Dermis microvascular lymphatic vessel endothelial cell (primary cell): ENCODE results near the gene TNFRSF6B. TPM values are rescaled to one million over a fixed set of nuclear protein-coding genes. Genes with fewer than 3 reads are reported as not detected.
"Not testable (repeated sequence)": the region's sequence is repeated elsewhere in the genome, so short reads cannot be mapped to it uniquely, and the experiment has no call there.

ENCODE experiments used
- DNase-seq, 2 donors: peaks; one replicate each; pipeline versions ENCODE4 v3.0.0 to v3.0.0-alpha.2; 2010; ENCODE audit warnings: low read depth in 2 of 2
- total RNA-seq: library from RNA; depleted of rRNA; stranded (reverse); fragments of >200 nt; gene quantifications from 2 replicates; pipeline ENCODE4 v1.2.1, GENCODE V29; 2014

TNFRSF6B gene
- total RNA-seq, 1 donor from 2014 or later: 15.4 TPM

DNA sequence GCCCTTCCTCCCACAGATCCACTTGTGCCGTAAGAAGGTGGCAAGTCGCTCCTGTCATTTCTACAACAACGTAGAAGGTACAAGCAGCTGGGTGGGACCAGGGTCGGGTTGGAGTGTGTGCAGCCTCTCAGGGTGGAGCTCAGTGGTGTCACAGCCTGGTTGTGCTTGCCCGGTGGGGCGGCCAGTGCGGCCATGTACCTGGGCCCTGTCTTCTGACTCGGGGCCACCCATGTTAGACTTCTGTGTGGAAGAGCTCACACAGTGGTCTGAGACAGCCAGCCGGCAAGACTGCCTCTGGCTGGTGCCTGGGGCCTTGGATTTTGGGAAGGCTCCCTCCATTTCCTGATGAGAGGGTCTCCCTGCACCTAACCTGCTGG lies 33.7 kb upstream of the TNFRSF6B start:
- no peak for DNase-seq

DNA sequence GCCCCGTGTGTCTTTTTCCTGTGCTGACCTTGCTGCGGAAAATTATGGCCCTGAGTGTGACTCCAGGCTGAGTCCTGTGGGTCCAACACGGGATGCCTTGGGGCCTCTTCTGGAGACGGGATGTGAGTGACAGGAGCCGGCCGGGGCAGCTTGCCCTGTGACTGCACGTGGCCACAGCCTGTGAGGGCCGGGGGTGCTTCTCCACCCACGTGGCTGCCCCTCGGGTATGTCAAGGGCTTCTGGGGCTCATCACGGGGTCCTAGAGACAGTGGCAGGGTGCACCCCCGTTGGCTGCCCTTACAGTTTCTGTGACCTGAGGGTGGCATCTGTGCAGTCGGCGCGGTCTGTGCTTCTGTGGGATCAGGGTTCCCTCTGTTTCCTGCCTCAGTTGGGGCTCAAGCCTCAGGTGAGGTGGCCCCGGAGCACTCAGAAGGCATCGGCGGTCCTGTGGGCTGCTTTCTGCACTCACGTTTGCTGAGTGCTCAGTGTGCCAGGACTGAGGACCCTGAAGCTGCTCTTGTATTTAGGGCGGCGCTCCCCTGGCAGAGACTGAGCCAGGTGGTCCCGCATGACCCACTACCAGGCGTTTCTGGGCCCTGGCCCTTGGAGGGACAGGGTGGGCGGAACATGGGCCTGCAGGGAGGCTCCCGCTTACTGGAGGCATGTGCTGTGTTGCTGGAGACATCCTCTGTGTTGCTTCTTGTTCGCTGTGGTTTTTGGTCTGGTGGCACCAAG lies 33.0 kb upstream of the TNFRSF6B start:
- no peak for DNase-seq

DNA sequence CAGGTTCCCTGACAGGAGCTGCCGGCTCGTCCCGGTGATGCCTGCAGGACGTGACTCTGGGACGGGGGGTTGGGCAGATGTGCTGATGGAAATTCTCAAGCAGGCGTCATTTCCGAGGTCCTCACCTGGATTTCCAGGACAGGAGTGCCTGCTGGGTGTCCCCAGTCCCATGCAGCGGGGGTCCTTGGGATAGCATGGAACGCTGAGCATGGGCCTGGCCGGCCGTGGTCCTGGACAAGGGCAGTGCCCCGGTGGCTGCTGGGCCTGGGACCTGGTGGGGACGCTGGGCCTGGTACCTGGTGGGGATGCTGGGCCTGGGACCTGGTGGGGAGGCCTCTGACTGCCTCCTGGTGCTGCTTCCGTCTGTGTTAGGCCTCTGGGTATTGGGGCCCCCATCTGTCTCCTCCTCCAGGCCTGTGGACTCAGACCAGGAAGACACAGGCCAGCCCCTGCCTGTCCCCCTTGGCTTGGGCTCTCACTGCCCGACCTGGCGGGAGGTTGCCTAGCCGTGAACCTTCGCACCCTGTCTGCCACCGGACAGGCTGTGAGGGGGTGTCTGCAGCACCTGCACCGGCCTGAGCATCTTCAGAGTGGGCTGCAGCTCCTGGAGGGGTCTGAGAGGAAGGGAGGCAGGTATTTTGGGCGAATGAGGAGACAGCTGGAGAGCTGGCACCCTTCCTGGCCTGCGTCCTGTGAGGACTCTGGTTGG lies 32.2 kb upstream of the TNFRSF6B start:
- no peak for DNase-seq

DNA sequence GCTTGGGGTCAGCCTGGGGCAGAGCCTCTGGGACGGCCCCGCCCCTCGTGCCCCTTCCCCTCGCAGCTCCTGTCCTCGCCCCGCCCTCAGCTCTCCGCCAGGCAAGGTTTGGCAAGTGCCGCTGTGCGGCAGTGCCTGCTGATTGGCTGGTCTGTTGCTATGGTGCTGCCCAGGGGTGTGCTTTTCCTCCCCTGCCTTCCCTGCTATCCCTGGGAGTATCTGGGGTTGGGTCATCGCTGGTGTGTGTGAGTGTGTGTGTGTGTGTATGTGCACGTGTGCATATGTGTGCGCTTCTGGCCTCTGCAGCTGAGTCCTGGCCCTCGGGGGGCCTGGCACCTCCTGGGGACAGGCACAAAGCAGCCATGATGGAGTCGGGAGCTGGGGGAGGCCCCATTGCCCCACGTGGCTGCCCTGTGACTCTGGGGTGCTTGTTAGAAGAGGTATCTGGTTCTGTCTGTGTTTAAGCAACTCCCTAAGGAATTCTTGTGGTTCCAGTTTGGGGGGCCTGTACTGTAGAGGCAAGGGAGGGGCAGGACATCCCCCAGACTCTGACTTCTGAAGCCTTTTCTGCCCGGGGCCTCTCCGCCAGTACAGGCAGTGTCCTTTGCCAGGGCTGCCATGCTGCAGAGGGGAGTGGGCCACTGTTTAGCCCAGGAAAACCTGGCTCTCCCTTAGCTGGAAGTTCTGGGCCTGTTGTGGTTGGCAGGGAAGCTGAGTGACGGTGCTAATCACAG lies 31.4 kb upstream of the TNFRSF6B start:
- DNase-seq: no peak

DNA sequence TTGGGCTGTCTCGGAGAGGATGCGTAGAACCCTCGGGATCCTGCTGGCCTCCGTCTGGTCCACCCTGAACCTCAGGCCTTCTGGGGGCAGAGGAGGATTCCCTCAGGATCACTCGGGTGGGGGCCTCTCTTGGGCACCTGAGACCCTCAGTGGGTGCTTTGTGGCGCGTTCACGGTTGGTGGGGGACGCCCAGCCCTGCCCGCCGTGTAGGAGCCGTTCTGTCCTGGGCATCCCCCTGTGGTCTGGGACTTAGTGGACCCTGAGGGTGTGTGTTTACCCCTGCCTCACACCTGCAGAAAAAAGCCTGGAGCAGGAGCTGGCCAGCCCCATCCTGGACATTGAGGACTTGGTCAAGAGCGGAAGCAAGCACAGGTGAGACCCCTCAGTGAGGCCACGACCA lies 30.7 kb upstream of the TNFRSF6B start:
- no peak for DNase-seq

DNA sequence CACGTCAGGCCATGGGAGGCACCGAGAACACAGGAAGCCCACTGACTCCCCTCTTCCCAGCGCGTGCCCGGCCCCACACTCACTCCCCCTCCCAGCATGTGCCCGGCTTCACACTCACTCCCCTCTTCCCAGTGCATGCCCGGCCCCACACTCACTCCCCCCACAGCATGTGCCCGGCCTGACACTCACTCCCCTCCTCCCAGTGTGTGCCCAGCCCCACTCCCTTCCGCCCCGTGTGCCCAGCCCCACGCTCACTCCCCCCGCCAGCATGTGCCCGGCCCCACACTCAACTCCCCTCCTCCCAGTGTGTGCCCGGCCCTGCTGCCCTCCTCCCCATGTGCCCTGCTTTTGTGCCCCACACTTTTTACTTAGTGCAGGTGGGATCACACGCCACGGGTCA lies 28.6 kb upstream of the TNFRSF6B start:
- DNase-seq: no peak

DNA sequence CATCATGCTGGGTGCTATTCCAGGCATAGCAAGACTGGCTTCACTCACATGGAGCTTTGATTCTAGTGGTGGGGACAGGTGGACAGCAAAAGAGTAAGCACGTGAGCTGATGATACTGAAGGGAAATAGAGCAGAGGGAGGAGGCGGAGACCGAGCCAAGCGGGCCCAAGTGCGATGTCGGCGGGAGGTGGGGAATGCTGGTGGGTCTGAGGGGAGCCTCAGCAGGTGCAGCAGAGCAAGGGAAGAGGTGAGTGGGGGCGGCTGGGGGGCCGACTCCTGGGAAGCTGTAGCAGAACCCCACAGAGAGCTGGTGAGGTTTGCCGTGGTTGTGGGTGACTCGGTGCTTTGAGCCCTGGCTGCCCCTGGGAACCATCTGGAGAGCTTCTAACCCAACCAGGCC lies 28.1 kb upstream of the TNFRSF6B start:
- no peak for DNase-seq

DNA sequence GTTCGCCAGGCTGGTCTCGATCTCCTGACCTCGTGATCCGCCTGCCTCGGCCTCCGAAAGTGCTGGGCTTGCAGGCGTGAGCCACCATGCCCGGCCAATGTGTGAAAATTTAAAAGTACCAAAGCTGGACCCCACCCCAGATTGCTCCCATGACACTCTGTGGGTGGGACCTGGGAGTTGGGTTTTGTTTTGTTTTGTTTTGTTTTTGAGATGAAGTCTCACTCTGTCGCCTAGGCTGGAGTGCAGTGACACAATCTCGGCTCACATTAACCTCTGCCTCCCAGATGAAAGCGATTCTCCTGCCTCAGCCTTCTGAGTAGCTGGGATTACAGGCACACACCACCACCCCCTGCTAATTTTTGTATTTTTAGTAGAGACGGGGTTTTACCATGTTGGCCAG lies 24.8 kb upstream of the TNFRSF6B start:
- not testable (repeated sequence) for DNase-seq

DNA sequence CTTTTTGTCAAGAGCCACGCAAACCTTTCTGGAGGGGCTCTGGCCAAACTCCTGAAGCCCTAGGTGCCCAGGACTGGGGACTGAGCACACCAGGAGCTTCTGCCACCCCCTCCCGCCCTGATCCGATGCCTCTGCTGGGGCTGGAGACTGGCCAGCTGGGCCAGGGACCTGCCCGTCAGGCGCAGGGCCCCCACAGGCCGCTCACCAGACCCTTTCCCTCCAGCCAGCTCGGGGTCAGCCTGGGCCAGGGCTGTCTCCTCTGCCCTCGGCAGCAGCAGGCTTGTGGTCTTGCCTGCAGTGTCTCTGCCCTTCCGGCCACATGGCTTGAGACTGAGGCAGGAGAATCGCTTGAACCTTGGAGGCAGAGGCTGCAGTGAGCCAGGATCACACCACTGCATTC lies 23.8 kb upstream of the TNFRSF6B start:
- no peak for DNase-seq

DNA sequence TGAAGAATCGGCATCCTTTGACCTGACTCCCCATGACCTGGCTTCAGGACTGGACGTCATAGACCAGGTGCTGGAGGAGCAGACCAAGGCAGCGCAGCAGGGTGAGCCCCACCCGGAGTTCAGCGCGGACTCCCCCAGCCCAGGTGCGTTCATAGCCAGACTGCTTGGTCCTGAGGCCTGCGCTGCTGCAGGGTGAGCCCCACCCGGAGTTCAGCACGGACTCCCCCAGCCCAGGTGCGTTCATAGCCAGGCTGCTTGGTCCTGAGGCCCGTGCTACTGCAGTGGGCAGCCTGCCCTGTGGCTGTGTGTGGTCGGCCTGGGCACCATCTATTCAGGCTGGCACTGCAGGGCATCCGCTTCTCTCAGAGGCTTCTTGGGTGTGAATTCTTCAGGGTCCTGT lies 22.5 kb upstream of the TNFRSF6B start:
- no peak for DNase-seq

DNA sequence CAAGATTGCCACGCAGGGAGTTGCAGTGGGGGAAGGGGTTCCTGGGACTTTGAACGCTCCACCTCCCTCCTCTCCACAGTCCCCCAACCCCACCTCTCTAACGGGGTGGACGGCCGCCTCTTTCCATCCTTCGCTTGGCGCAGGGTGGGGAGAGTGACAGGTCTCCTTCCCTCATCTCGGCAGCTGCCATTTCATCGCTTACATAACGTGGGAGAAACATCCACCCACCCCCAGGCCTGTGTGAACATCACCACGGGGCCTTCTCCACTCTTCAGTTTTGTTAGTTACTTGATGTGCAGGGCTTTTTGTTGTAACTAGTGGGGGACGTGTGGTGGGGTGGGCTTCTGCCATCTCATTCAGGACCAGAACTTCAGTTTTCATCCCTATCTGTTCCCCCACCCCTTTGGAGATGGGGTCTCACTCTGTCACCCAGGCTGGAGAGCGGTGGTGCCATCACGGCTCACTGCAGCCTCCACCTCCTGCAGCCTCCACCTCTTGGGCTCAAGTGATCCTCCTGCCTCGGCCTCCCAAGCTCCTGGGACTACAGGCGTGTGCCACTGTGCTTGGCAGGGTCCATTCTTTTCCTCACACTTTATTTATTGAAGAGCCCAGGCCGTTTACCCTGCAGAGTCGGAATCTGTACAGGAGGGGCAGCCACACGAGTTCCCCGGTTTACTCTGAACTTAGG lies 20.6 kb upstream of the TNFRSF6B start:
- no peak for DNase-seq

DNA sequence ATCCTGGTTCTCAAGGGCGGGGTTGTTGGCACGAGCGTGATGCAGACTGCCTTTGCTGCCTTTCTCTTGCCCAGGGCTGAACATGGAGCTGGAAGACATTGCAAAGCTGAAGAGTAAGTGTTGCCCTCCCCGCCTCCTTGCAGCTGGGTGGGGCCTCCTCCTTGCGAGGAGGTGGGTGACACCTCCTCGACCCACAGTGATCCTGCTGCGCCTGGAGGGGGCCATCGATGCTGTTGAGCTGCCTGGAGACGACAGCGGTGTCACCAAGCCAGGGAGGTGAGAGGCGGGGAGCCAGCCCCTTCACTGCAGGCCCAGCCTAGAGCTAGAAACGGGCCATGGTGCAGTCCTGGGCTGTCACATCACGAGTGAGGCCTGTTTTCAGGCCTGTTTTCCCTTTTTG lies 18.4 kb upstream of the TNFRSF6B start:
- no peak for DNase-seq

DNA sequence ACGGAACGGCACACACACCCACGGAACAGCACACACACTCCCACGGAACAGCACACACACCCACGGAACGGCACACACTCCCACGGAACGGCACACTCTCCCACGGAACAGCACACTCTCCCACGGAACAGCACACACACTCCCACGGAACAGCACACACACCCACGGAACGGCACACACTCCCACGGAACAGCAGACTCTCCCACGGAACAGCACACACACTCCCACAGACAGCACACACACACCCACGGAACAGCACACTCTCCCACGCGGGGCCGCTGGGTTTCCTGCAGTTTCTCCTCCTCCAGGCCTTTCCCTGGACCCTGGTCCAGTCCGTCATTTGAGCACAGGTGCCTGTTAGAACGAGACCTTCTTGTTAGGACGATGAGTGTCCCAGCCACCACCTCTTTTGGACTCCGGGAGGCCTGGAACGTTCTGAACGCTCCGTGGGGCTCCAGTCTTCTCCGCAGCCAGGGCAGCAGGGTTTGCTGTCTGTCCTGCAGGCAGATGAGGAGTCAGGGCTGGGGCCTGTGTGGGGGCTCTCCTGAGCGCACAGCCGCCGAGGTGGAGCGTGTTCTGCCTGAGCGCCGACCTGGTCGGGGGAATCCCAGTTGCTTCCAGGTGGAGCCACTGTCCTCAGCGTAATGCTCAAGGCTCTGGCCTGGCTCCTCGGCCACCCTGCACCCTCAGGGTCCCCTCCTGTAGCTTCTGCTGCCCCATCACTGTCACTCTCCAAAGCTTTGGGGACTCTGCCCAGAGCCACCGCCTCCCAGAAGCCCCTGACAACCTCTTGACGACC lies 17.6 kb upstream of the TNFRSF6B start:
- DNase-seq: no peak

DNA sequence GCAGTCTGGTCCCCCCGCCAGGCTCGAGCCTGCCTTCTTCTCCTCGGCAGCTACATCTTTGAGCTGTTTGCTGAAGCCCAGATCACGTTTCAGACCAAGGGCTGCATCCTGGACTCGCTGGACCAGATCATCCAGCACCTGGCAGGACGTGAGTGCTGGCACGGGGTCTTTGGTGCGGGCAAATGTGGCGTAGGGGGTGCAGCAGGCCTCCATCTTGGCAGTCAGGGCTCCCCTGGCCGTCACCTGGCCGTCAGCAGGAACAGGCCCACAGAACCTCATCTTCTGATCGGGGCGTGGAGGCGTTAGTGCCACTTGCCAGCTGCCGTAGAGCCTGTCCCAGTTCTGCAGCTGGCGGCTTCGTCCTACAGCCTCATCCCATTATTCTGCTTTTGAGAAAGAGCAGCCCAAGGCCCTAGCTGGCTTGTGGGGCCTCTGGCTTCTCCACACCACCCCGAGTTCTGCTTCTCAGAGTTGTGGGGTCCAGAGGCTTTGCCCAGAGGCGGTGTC lies 16.6 kb upstream of the TNFRSF6B start:
- DNase-seq: no peak

DNA sequence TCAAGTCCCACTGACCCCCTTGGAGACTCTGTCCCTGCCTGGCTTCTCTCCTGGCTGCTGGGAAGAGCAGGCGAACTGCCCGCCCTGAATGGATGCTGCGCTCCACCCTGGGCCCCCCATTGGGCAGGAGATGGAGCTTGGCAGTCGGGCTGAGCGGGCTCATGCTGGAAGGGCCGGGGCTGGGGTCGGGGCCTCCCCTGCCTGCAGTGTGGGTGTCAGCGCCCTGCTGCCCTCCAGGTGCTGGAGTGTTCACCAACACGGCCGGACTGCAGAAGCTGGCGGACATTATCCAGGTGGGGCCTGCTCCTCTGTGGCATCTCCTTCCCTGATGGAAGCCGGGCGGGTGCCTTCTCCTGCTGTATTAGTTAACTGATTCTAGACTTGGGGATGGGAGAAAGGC lies 16.0 kb upstream of the TNFRSF6B start:
- no peak for DNase-seq

DNA sequence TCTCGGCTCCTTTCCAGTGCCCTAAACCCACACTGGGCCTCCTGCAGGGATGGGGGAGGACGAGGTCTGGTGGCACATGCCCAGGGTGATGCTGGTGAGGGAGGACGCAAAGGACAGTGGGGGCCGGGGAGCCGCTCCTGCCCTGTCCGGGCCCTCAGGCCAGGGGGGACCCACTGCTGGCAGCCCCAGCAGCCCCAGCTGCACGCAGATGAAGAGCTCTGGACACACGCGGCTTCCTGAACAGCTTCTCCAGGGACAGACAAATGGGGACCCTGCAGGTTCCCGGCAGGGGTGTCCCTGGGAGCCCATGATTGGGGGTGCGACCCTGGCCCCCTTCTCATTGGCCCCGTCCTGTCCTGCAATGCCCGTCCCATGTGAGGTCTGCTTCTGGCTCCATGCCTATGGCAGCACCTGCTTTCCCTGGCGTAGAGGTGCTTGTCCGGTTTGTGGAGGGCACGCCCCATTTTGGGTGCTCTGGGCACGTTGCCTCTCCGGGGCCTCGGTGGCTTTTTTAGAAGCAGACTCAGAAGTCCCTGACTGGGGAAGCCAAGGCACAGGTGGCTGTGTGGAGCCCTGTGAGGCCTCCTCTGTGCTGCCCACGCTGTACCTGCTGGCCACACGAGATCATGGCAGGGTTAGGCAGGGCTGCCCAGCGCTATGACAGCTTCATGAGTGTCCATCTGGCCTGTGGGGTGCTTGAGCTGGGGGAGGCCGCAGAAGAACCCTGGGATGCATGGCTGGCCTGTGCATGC lies 15.4 kb upstream of the TNFRSF6B start:
- DNase-seq: no peak

DNA sequence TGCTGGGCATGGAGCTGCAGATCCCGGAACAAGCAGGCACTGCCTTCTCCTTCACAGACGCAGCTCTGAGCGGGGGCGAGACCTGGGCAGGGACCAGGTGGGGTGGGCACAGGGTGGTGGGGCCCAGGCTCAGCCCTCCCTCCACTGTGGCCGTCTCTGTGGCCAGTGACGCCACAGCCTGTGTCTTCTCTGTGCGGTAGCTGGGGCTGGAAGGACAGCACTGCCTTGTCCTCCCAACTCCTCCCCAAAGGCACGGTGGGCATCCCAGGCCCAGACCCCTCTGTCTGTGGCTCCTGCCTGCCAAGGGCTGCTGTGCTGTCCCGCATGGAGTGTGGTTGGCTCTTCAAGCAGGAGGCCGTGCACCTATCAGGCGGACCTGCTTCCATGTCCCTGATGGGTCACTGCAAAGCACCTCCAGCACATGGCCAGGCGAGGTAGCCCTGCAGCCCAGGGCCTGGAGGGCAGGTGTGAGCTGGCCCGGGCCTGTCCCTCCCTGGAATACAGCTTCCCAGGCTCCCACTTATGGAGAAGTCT lies 14.8 kb upstream of the TNFRSF6B start:
- DNase-seq: no peak

DNA sequence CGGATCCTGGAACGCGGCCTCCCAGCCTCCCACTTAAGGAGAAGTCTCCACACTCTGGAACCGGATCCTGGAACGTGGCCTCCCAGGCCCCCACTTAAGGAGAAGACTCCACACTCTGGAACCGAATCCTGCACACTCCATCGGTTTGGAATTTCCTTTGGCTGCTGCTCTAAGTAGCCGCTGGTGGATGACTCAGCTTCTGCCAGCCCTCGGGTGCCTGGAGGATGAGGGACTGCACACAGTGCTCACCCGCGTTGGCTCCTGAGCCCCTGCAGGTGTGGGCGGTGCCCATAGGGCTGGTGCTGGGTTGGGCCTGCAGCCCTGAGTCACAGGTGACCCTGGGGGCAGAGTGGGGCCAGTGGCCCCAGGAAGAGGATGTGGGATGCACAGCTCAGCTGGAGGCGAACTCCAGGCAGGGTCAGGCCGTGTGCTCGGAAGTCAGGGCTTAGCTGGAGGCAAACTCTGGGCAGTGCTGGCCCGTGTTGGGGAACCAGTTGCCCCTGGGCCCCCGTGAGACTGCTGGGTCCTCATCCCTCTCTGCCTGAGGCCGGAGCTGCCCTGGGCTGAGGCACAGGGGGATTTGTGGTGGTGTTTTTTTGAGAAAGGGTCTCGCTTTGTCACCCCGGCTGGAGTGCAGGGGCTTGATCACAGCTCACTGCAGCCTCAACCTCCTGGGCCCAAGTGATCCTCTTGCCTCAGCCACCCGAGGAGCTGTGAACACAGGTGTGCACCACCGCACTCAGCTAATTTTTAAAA lies 13.9 kb upstream of the TNFRSF6B start:
- DNase-seq: peak; percentile 14 to 93
